HG03139 (cell line): ENCODE measurements around the gene GRAMD1A.

Experiments
- ATAC-seq: cut with Tn5 transposase; IDR thresholded peaks from one replicate; pipeline ENCODE4 v1.9.1; 2021; ENCODE audit not compliant: unreplicated experiment

GRAMD1A gene

GRCh38 chr19:35069696-35070095 is 69.6 kb downstream of the GRAMD1A start:
- no peak for ATAC-seq

DNA sequence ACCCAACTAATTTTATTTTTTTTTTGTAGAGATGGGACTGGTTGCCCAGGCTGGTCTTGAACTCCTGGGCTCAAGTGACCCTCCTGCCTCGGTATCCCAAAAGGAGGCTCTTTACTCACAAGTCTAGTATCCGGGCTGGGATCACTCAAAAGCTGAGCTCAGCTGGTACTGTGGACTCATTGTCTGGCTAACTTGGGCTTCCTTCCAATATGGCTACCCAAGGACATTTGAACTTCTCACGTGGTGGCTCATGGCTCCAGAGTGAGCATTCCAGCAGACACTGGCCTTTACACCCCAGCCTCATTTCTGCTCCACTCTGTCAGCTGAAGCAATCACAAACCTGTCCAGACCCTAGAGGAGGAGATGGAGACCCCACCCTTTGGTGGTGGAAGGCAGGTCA is 70.3 kb downstream of the GRAMD1A start:
- ATAC-seq: no peak

- no peak for ATAC-seq
These were observed 73.4 kb downstream of the GRAMD1A start for GRCh38 chr19:35073516-35073915.

DNA sequence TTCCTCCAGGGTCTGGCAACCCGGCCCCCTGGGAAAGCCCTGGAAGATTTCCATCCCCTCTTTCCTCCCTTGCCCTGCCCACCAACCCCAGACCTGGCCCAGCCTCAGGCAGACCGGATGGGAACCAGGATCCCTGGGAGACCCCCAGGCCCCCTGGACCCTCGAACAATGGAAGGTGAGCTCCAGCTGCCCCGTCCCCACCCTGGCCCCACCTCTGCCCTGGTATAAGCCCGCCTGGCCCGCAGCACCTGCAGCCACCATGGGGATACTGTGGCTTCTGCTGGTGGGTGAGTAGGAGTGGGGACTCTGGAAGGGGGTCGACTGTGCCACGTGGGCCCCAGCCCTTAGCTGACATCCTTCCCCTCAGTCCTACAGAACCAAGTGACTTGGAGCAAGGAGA is 73.8 kb downstream of the GRAMD1A start:
- no peak for ATAC-seq

DNA sequence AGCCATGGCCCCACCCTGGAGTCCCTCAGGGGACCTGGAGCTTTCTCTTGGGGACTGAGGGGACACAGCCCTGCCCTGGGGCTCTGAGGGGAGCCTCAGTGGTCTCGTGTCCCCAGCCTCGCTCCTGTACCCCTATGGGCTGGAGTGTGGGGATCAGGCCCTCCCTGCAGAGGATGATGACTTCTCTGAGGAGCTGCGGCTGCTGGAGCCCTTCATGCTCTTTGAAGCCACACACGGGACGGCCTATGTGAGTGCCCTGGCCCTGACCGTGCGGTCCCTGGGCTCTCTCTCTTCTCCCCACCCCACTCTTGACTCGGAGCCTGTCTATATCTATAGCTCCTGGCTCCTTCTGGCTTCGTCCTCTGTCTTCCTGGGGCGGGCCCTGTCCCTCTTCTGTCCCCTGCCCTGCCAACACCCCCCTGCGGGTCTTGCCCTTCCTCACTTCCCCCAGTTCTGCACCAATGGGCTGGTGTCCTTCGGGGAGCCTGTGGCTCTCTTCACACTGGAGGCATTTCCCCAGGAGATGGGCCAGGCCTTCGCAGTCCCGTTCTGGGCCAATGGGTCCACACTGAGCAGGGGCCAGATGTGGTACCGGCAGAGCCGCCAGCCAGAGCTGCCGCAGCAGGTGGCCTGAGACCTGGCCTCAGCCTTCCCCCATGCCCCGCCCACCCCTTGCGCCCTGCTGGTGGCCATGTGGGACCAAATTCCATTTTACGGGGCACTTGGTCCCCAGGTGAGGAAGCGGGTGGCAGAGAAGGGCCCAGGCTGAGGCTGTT is 74.5 kb downstream of the GRAMD1A start:
- ATAC-seq: no peak

DNA sequence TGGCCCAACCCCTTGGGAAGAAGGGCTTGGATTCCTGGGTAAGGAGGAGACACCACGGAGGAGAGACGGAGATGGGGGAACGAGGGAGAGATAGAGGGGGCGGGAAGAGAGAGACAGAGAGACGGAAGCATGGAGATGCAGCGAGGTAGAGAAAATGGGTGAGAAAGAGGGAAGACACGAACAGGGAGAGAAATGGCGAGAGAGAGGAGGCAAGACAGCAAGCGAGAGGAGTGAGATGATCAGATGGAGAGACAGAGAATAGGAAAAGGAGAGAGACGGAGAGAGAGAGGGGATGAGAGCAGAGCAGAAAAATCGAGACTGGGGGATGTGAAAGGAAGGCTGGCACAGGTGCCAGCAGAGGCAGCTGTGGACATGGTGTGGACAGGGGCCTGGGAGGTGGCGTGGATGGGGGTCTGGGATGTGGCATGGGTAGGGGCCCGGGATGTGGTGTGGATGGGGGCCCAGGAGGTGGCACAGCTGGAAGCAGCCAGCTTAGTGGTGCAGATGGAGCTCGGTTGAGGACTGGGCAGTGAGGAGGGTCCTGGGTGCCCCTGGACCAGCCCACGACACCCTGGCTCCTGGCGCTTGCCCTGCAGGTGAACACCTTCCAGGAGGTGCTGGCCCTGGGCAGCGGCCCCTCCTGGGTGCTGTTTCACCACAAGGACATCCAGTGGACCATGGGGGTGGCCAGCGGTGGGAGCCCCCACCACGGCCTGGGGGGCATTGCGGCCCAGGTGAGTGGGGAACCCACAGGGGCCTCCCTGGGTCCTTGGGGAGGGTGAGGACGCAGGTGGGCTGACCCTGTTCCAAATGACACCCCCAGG is 75.3 kb downstream of the GRAMD1A start:
- no peak for ATAC-seq

- no peak for ATAC-seq
These were observed 75.9 kb downstream of the GRAMD1A start for GRCh38 chr19:35076026-35076370.
